NCI-H2196 (cell line): ENCODE results near the gene PARP12.

Experiments used
- DNase-seq: peaks from one replicate; lab custom pipeline; 2025; ENCODE audit not compliant: unreplicated experiment; lab: John Stamatoyannopoulos, UW

PARP12 gene

DNA sequence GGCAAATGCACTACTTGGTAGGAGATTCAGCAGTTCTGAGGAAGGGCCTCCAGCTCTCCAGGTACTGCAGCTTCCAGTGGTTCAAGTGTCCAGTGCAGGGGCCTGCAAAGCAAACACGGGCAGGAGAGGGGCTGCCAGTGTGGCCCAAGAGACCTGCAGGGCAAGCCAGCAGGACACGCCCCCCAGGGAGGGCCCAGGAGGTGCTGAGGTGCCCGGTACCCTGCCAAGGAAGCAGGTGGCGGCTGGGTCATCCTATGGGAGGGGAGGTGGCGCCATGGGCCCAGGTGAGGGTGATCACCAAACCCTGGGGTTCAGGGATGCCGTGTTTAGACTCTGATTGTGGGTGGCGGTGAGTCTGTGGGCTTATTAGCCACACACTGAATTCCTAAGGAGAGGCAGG, 45.7 kb downstream of the PARP12 start:
- no peak for DNase-seq

DNA sequence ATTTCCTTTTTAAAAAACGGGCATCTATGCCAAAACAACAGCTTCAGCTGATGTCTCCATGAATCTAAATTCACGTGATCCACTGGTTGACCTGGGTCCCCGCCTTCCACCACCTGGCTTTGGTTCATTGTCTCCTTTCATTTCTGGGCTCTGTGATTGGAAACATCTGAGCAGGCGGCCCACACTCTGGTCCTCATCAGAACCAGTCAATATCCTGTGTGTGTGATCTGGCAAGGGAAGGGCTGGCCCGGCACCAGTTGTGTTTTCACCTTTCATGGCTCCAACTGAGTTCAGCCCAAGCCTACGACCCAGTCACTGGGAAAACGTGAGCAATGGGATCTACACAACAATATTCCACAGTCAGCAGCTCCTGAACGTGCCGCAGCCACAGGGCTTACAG, 46.2 kb downstream of the PARP12 start:
- no peak for DNase-seq

DNA sequence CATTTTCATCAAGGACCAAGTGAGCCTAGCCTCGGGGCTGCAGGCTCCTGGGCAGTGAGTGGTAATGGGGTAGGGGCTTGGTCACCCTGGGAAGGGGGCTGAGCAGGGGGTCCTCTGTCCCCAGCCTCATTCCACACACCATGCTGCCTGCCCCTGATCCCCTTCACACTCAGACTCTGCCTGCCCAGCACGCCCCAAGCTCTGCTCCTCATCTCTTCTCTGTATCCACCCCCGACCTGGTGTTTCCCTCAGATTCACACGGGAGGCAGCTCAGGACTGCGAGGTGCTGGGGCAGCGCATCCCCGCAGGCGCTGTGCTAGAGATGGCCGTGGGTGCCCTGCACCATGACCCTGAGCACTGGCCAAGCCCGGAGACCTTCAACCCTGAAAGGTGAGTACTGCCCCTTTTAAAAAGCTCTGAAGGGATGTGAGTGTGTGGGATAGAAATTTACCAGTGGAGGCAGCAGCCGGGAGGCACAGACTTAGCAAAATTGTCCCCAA, 47.2 kb downstream of the PARP12 start:
- no peak for DNase-seq

DNA sequence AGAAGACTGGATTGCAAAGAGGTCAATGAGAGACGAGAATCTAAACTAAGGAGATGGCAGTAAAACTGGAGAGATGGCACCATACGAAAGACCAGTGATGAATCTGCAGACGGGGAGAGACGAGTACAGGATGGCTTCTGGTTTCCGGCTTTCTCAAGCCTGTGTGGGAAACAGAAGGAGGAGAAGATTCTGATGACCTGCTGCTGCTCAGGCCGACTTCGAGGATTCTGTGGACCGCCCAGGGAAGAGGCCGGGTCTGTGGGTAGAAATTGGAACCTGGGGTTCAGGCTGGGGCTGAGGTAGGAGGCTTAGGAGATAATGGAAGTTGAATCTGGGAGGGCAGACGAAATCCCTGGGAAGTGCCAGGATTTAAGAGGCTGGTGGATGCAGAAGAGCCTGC, 48.6 kb downstream of the PARP12 start:
- DNase-seq, result no peak

GRCh38 chr7:140013676-140014075, 49.1 kb downstream of the PARP12 start:
- no peak for DNase-seq

- no peak for DNase-seq
These were observed 52.4 kb downstream of the PARP12 start for GRCh38 chr7:140010194-140010895.

DNA sequence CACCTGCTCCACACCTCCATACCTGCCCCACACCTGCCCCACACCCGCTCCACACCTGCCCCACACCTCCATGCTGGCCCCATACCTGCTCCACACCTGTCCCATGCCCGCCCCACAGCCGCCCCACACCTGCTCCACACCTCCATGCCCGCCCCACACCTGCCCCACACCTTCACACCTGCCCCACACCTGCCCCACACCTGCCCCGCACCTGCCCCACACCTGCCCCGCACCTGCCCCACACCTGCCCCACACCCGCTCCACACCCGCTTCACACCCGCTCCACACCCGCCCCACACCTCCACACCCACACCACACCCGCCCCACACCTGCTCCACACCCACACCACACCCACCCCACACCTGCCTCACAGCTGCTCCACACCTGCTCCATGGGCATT, 53.0 kb downstream of the PARP12 start:
- DNase-seq, result peak; percentile 10

DNA sequence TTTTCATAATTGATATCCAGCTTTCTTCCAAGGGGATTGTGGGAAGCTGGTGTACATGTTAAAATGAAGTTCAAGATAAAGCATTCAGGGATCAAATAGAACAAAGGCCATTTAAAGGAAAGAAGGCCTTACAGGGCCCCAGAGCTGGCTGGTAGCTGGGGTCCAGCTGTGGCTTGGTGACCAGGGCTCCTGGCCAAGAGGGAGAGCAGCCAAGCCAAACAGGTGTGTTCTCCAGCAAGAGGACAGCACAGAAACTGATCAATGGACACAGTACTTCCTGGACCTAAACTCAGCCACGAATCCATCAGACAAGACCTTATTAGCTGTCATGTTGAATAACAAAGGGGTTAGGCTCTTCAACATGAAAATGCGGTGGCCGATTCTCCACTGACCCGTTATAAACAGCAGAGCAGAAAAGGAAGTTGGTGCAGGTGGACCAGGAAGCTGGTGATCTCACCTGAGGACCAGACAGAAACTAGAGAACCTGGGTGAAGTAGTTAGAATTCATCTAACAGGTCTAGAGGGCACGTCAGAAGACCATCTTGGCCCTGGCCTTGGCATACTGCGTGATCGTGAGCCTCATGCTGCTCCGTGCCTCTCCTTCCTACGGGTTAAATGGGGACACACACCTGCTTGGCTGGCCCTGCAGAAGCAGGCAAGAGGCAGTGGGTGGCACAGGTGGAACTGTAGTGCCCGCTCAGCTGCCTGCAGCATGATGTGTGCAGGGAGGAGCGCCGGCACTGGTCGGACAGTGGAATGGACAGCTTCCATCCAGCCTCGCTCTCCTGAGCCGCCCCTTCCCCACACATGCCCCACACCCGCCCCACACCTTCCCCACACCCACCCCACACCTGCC, 53.8 kb downstream of the PARP12 start:
- DNase-seq, result peak; percentile 66

- no peak for DNase-seq
These were observed 55.6 kb downstream of the PARP12 start for GRCh38 chr7:140007051-140007690.

GRCh38 chr7:140006600-140006999, 56.2 kb downstream of the PARP12 start:
- no peak for DNase-seq

DNA sequence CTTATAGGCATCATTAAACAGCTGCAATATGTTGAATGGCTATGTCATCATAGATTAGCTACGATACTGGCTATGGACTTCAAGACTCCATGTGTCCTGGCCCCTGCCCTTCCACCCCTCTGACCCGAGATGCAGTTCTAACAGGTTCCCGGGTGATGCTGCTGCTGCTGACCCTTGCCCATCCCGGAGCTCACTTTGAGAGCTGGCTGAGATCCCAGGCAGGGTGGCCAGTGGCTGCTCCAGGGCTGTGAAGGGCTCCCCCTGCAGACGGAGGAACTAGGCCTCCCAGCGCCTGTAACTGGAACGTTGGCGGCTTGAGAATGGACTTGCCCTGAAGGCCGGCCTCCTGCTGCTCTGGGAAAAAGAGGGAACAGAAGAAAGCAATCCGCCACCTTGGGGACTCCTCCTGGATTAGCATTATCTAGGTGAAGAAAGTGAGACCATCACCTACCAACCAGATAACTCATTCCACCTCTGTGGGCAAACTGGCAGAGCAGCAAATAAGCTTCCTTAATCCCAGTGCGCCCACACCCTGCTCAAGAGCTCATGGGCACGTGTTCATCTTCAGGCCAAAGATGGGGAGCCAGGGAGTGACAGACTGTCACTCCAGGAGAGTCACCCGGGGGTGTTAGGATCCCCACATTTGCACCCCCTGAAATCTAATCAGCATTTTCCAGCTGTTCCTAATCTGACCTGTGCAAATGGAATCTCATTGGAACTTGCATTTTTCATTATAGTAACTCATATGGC, 56.8 kb downstream of the PARP12 start:
- DNase-seq, result no peak

DNA sequence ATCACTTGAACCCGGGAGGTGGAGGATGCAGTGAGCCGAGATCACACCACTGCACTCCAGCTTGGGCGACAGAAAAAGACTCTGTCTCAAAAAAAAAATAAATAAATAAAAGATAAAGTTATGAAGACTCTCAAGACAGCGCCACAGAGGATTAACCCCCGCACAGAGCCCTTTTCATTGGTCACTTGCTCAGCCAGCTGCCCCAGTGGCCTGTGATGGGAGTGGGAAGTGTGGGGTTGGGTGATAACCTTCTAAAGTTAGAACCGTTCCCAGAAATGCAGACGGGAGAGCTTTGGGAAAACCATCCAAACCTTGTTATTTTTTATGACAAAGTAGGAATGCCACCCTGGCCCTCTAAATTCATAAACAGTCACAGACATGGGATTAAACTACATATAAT, 57.4 kb downstream of the PARP12 start:
- no peak for DNase-seq

- no peak for DNase-seq
These were observed 58.1 kb downstream of the PARP12 start for GRCh38 chr7:140004672-140005071.

- DNase-seq, result peak; percentile 34
These were observed 58.8 kb downstream of the PARP12 start for GRCh38 chr7:140003913-140004382.

DNA sequence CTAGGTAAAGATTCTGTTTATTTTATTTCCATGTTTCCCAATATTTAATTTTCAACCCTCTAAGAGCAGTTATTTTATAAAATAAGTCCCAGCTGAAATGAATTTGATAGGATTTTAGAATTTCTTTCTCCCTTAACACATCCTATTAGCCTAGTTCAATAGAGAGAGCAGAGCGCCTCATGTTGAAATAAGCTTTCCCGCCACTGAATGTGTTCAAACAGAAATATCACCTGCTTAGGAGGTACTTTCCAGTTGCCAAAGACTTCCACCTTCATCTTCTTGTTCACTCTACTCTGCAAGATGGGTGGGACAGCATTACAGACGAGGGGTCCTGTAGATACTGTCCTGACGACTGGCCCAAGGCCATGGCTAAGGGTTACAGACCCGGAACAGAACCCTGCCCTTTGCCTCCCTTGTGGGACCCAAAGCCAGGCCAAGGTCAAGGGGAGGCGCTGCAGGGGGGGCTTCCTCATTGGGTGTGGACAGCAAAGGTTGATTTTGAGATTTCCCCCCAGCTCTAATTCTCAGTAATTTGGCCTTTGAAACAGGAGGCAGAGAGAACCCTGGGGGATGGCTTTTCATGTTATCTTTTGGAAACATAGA, 62.0 kb downstream of the PARP12 start:
- no peak for DNase-seq

DNA sequence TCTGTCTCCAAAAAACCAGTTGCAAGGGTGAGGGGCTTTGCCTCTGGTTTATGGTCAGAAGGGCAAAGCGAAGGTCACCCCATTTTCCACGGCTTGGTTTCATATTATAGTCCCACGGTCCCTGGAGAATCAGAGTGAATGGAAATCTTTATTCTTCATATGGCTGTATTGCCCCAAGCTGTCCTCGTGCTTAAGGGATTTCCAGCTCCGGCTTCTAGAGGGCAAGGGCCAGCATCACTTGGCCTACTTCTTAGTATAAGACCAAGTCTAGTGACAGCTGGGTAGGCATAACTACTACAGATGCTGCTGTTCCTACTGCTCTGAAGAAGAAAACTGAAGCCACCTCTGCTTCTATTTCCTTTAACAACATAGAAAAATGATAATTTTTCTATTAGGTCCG, 63.2 kb downstream of the PARP12 start:
- DNase-seq, result no peak

DNA sequence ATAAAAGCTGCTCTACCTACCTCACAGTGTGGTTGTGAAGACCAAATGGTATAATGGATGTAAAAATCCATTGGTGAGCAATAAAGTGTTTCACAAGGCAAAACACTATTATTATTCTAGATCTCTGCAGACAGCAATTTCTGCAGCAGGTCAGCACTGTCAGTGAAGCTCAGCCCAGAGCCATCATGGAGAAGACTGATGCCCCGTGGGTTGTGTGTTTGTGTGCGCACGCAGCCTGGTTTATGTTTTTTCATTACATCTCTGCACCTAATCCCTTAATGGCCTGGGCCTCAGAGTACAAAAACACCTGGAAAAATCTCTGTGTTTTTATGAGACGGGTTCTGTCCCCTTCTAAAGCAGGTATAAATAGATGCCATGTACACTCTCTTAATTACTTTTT, 64.2 kb downstream of the PARP12 start:
- DNase-seq, result no peak

DNA sequence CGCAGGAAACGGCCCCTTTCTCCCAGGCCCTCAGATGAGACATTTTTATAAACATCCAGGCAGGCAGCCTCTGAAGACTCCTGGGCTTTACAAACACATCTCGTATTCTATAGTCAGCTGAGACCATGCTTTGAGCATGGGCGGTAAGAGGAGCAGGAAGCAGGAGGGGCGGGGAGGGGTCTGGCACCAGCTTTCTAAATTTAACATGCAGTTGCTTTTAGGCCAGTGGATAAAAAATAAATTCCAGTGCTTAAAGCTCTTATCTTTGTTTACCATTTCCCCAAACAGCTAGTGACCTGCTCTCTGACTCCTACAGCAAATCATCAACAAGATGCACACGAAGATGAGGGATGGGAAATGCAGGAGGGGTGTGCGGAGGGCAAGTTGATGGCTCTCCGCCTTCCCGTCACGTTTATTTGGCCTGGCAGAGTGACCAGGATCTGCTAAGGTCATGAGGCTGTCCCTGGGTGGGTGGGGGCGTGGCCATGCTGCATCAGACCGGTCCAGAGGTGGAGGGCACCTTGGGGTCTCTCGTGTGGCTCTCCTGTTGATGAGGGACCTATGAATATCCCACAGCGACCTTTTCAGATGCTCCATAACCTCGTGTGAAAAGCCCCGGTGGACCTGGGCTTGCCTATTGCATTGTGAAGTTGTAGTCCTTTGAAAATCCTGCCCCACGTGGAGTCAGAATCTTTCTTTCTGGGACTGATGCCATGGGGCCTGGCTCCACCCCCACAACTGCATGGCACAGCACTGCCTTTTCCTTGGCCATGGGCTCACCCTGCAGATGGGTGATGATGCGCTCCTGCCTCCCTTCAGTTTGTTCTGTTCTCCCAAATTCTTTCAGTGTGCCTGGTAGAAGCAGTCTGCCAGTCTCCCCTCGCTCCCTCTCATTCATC, 67.5 kb downstream of the PARP12 start:
- DNase-seq, result peak; percentile 25

DNA sequence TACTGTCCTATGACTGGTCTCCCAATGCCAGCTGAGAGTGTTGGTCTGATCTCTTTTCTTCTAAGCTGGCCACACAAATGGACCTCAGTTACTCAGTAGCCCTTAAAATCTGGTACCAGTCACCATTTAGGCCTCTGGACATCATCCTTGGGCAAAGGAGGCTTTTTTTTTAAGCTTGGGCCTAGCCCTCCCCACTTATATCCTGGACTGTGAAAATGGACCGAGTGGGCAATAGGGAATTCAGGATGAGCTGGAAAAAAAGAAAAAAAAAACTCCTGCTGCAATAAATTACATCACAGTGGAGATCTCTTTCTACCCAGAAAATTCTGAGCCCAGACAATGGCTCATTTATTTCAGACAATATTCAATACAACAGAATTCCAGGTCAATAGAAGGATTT, 68.4 kb downstream of the PARP12 start:
- DNase-seq, result no peak

GRCh38 chr7:139993592-139993991, 69.2 kb downstream of the PARP12 start:
- no peak for DNase-seq
